Activated CD4-positive, alpha-beta T cell treated with anti-CD3 and anti-CD28 coated beads, Interleukin-2, amount 10 ng/mL, durations not matched to agents 24 days and 14 days (primary cell): ENCODE data around the gene B3GALT6. TPM values are rescaled to one million over a fixed set of nuclear protein-coding genes. Genes with fewer than 3 reads are reported as not detected.
A peak's percentile ranks its signal among the peaks of the same experiment; 100 is the strongest.

ENCODE experiments used
- DNase-seq: peaks from one replicate; pipeline ENCODE4 v3.0.0; 2022
- H3K27ac Mint-ChIP-seq: one replicate; pipeline ENCODE4 v1.8.0; 2022; ENCODE audit warnings: mild to moderate bottlenecking, mixed read lengths
- H3K27me3 Mint-ChIP-seq: one replicate; pipeline ENCODE4 v1.8.0; 2022; ENCODE audit warnings: mixed read lengths
- H3K36me3 Mint-ChIP-seq: one replicate; pipeline ENCODE4 v1.8.0; 2022; ENCODE audit warnings: low read depth, mild to moderate bottlenecking, mixed read lengths
- H3K4me1 Mint-ChIP-seq: one replicate; pipeline ENCODE4 v1.8.0; 2021; ENCODE audit warnings: mixed read lengths
- H3K4me3 Mint-ChIP-seq: one replicate; pipeline ENCODE4 v1.8.0; 2022; ENCODE audit warnings: mild to moderate bottlenecking, moderate library complexity, mixed read lengths
- H3K9me3 Mint-ChIP-seq: one replicate; pipeline ENCODE4 v1.8.0; 2021; ENCODE audit warnings: mixed read lengths
- intact Hi-C: fragments of 100-400 bp; cut with micrococcal nuclease; formaldehyde crosslinking; loops from one replicate; pipeline ENCODE4 v1.15.1; 2023
- total RNA-seq: library from RNA; stranded (reverse); gene quantifications from 2 replicates; pipeline ENCODE4 v1.2.3, GENCODE V29; 2022

B3GALT6 gene
- total RNA-seq, 1 donor from 2014 or later, result 42.5 TPM

- intact Hi-C loops, result loop anchor here (1.0 to 5.0 kb wide), 2 partner anchors 70 to 156 kb away; partner anchors contain the start of gene C1orf159
Observed at GRCh38 chr1:1272341-1273208, 40.5 kb downstream of the B3GALT6 start.

DNA sequence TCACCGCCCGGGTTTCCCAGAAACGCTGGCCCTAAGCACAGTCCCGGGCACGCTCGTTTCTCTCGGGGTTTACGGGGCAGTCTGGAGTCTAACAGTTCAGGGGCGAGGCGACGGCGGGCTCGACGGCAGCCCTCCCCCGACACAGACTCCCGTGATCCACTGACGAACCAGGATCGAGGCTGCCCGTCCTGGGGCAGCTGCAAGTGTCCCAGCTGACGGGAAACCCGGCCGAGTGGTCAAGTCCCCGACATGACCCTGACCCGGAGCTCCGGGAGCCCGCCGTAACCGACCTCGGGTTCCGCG is 41.1 kb downstream of the B3GALT6 start:
- H3K4me3 Mint-ChIP-seq, result peak overlapping the region; percentile 86
- H3K27me3 Mint-ChIP-seq, result no peaks in the 10 kb centered on the region
- peaks cover 17% of the 10 kb centered on the region for H3K36me3 Mint-ChIP-seq
- no peaks in the 10 kb centered on the region for H3K9me3 Mint-ChIP-seq
- H3K27ac Mint-ChIP-seq, result peak overlapping the region; percentile 76
- H3K4me1 Mint-ChIP-seq, result peaks cover 28% of the 10 kb centered on the region
- intact Hi-C loops, result loop anchor here (1.0 to 5.0 kb wide), 2 partner anchors 71 to 157 kb away; partner anchors contain the start of gene C1orf159
- peak; percentile 70 for DNase-seq

More at GRCh38 chr1:1272341-1273208, 40.5 kb downstream of the B3GALT6 start:
- peaks cover 20% of the 10 kb centered on the region for H3K36me3 Mint-ChIP-seq
- H3K27me3 Mint-ChIP-seq, result no peaks in the 10 kb centered on the region
- H3K27ac Mint-ChIP-seq, result peak overlapping the region; percentile 76
- DNase-seq, result peak; percentile 75
- H3K4me1 Mint-ChIP-seq, result peaks cover 28% of the 10 kb centered on the region
- H3K9me3 Mint-ChIP-seq, result no peaks in the 10 kb centered on the region
- peak overlapping the region; percentile 86 for H3K4me3 Mint-ChIP-seq

- H3K27me3 Mint-ChIP-seq, result no peaks in the 10 kb centered on the region
- peaks cover 15% of the 10 kb centered on the region for H3K36me3 Mint-ChIP-seq
- peak within 1 kb of the TSS; percentile 76 for H3K27ac Mint-ChIP-seq
- H3K4me3 Mint-ChIP-seq, result peak within 1 kb of the TSS; percentile 86
- H3K9me3 Mint-ChIP-seq, result no peaks in the 10 kb centered on the region
- peak; percentile 97 for DNase-seq
- intact Hi-C loops, result loop anchor here (1.0 to 5.0 kb wide), 2 partner anchors 71 to 157 kb away; partner anchors contain the start of gene C1orf159
- peaks cover 28% of the 10 kb centered on the region for H3K4me1 Mint-ChIP-seq
Observed at GRCh38 chr1:1273512-1274298, 41.7 kb downstream of the B3GALT6 start, which contains the start of gene UBE2J2. UBE2J2 (minus strand) TSS chr1:1273854; CDS start chr1:1267992, 5,862 bp downstream.

- H3K27me3 Mint-ChIP-seq, result no peaks in the 10 kb centered on the region
- H3K4me1 Mint-ChIP-seq, result peaks cover 28% of the 10 kb centered on the region
- no peaks in the 10 kb centered on the region for H3K9me3 Mint-ChIP-seq
- H3K36me3 Mint-ChIP-seq, result peaks cover 14% of the 10 kb centered on the region
- DNase-seq, result no peak
- H3K4me3 Mint-ChIP-seq, result peak overlapping the region; percentile 76
- intact Hi-C loops, result loop anchor here (5.0 kb wide), 1 partner anchor 72 kb away; no protein-coding TSS in a partner anchor
- peak overlapping the region; percentile 69 for H3K27ac Mint-ChIP-seq
Observed at GRCh38 chr1:1274299-1274930, 42.4 kb downstream of the B3GALT6 start.

DNA sequence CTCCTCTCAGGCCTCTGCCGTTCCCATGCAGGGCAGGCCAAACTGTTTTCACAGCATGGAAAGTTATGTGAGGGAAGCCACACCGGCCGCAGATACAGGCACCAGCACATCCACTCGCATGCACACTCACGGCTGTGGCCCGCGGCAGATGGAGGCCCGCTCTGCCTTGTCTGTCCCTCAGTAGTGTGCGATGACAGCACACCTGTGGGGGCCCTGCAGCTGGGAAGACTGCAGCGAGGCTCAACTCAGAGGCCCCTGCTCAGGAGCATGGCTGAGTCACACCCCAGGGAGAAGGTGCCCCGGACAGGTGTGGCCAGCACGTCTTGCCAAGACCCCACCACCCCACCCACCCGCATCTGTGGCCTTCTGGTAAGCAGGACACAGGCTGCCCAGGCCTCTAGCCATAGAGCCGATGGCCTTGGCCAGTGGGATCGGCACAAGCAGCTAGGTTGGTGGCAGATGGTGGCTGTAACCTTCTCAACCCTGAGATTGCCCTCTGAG is 42.9 kb downstream of the B3GALT6 start:
- intact Hi-C loops, result loop anchor here (5.0 kb wide), 1 partner anchor 73 kb away; no protein-coding TSS in a partner anchor
- H3K9me3 Mint-ChIP-seq, result no peaks in the 10 kb centered on the region
- H3K4me1 Mint-ChIP-seq, result peaks cover 25% of the 10 kb centered on the region
- peak overlapping the region; percentile 76 for H3K4me3 Mint-ChIP-seq
- no peaks in the 10 kb centered on the region for H3K27me3 Mint-ChIP-seq
- peak overlapping the region; percentile 69 for H3K27ac Mint-ChIP-seq
- no peak for DNase-seq
- peaks cover 13% of the 10 kb centered on the region for H3K36me3 Mint-ChIP-seq

DNA sequence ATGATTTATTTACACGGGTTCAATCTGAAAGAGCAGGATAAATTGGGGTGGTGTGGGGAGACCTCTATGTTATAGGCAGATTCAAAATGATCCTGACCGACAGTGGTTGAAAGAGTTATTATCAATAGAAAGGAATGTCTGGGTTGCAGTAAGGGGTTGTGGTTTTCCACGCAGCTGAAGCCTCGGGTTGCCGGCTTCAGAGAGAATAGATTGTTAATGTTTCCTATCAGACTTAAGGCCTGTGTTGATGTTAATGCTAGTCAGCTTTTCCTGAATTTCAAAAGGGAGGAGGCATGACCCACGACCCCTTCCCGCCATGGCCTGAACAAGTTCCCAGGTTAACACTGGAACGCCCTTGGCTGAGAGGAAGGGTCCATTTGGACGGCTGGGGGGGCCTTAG is 43.8 kb downstream of the B3GALT6 start:
- Mint-ChIP-seq H3K27ac (no peak overlapping the region), H3K36me3 (peaks cover 6% of the 10 kb centered on the region), H3K4me3 (peak overlapping the region; percentile 27), H3K9me3 (no peaks in the 10 kb centered on the region), H3K4me1 (peaks cover 18% of the 10 kb centered on the region), H3K27me3 (no peaks in the 10 kb centered on the region)
- no peak for DNase-seq
- intact Hi-C loops, result no loop called here

DNA sequence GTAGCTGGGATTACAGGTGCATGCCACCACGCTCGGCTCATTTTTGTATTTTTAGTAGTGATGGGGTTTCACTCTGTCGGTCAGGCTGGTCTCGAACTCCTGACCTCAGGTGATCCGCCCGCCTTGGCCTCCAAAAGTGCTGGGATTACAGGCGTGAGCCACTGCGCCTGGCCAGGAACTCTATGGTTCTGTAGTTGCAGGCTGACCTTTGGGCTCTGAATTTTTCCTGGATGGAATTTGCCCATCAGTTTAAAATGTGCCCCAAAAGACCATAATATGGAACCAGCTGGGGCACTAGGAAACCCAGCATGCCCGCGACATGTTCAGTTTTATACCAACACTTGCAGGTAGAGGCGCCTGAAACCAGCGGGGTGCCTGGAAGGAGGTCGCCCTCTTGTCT is 46.6 kb downstream of the B3GALT6 start:
- intact Hi-C loops, result no loop called here
- no peak overlapping the region for H3K4me3 Mint-ChIP-seq
- H3K9me3 Mint-ChIP-seq, result no peaks in the 10 kb centered on the region
- H3K27me3 Mint-ChIP-seq, result no peaks in the 10 kb centered on the region
- DNase-seq, result no peak
- H3K27ac Mint-ChIP-seq, result no peak overlapping the region
- no peaks in the 10 kb centered on the region for H3K36me3 Mint-ChIP-seq
- peaks cover 4% of the 10 kb centered on the region for H3K4me1 Mint-ChIP-seq

GRCh38 chr1:1279028-1279427 is 47.0 kb downstream of the B3GALT6 start:
- Mint-ChIP-seq H3K4me3 (no peak overlapping the region), H3K36me3 (no peaks in the 10 kb centered on the region), H3K4me1 (peaks cover 4% of the 10 kb centered on the region), H3K9me3 (no peaks in the 10 kb centered on the region), H3K27ac (no peak overlapping the region), H3K27me3 (no peaks in the 10 kb centered on the region)
- no peak for DNase-seq
- intact Hi-C loops, result no loop called here

GRCh38 chr1:1280782-1281481 is 48.9 kb downstream of the B3GALT6 start:
- no peaks in the 10 kb centered on the region for H3K36me3 Mint-ChIP-seq
- peak overlapping the region; percentile 29 for H3K27ac Mint-ChIP-seq
- H3K27me3 Mint-ChIP-seq, result no peaks in the 10 kb centered on the region
- no peaks in the 10 kb centered on the region for H3K9me3 Mint-ChIP-seq
- intact Hi-C loops, result no loop called here
- no peak for DNase-seq
- H3K4me3 Mint-ChIP-seq, result no peak overlapping the region
- peaks cover 2% of the 10 kb centered on the region for H3K4me1 Mint-ChIP-seq

- Mint-ChIP-seq H3K4me1 (peaks cover 2% of the 10 kb centered on the region), H3K27me3 (no peaks in the 10 kb centered on the region), H3K36me3 (no peaks in the 10 kb centered on the region), H3K9me3 (no peaks in the 10 kb centered on the region), H3K4me3 (no peak overlapping the region), H3K27ac (no peak overlapping the region)
- intact Hi-C loops, result no loop called here
- DNase-seq, result no peak
Observed at GRCh38 chr1:1281533-1282321, 49.7 kb downstream of the B3GALT6 start.

- Mint-ChIP-seq H3K36me3 (no peaks in the 10 kb centered on the region), H3K27ac (no peak overlapping the region), H3K4me1 (peaks cover 2% of the 10 kb centered on the region), H3K4me3 (no peak overlapping the region), H3K9me3 (no peaks in the 10 kb centered on the region), H3K27me3 (no peaks in the 10 kb centered on the region)
- intact Hi-C loops, result no loop called here
- DNase-seq, result no peak
Observed at GRCh38 chr1:1282998-1283397, 51.0 kb downstream of the B3GALT6 start.

- intact Hi-C loops, result no loop called here
- Mint-ChIP-seq H3K4me1 (peaks cover 2% of the 10 kb centered on the region), H3K36me3 (no peaks in the 10 kb centered on the region), H3K27me3 (no peaks in the 10 kb centered on the region), H3K9me3 (no peaks in the 10 kb centered on the region), H3K27ac (no peak overlapping the region), H3K4me3 (no peak overlapping the region)
- no peak for DNase-seq
Observed at GRCh38 chr1:1283821-1284220, 51.8 kb downstream of the B3GALT6 start.
